GM13976 (cell line): Measurements from ENCODE around the gene RPE65.

ENCODE experiments used
- DNase-seq: peaks from one replicate; pipeline ENCODE4 v3.0.0; 2012; ENCODE audit warnings: low spot score
- CTCF ChIP-seq: IDR thresholded peaks from 2 replicates; pipeline ENCODE4 v1.5.1; 2012; ENCODE audit warnings: borderline replicate concordance, mild to moderate bottlenecking; ENCODE audit not compliant: insufficient read depth; ENCODE audit errors: extremely low read depth, missing control alignments, control extremely low read depth
- in situ Hi-C: fragments of 300-500 bp; cut with MboI; formaldehyde crosslinking; loops from one replicate; pipeline ENCODE4 v1.12.0; 2022; ENCODE audit warnings: low sequenced_read_pairs, mixed read lengths, inconsistent platforms; ENCODE audit not compliant: unreplicated experiment

Gene RPE65

DNA sequence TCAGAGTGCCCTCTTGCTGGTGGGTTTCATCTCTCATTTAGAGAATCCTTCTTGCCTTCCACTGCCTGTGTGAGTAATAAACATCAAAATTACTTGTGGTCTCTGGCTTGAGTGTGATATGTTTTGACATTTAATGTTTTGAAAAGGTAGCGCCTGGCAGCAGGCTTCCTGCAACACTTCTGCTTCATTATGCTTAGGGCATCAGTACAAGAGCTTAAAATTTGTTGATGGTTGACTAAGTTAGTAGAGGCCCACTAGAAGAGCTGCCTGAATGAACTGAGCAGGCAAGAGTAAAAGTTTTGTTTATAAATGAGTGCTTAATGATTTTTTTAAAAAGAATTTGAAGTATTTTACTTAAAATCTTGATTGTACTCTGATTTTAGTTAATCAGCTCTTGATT, 6.4 kb upstream of the RPE65 start:
- in situ Hi-C loops: no loop called here

GRCh38 chr1:68454534-68454933, 4.8 kb upstream of the RPE65 start:
- in situ Hi-C loops: no loop called here
- no peak for DNase-seq
- TF ChIP-seq CTCF: no peak

More for the DNA sequence above, 6.4 kb upstream of the RPE65 start:
- no peak for TF ChIP-seq CTCF
- DNase-seq: no peak

GRCh38 chr1:68453060-68453670, 3.4 kb upstream of the RPE65 start:
- in situ Hi-C loops: no loop called here
- no peak for DNase-seq
- no peak for TF ChIP-seq CTCF

DNA sequence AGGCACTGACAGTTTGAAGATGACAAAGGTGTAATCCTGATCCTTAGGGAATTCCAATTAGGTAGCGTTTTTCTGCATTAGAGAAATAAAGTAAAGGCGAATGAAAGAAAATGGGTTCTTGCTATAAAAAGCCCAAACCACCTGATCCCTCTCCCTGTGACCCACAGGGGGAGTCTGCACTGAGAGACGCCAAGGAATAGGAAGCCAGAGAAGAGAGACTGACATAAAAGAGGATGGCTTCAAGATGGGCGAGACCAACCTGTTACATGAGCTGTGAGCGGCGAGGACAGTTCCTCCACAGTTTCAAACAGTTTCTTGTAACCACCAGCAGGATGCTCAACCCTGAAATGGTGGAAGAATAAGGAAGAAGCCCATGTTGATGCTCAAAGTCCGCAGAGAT, 1.4 kb downstream of the RPE65 start:
- TF ChIP-seq CTCF: no peak
- in situ Hi-C loops: no loop called here

GRCh38 chr1:68445709-68446108, 4.0 kb downstream of the RPE65 start:
- no peak for TF ChIP-seq CTCF
- DNase-seq: no peak
- in situ Hi-C loops: no loop called here

More for the DNA sequence above, 1.4 kb downstream of the RPE65 start:
- no peak for DNase-seq

- in situ Hi-C loops: no loop called here
- TF ChIP-seq CTCF: peak; percentile 57
Measured at GRCh38 chr1:68442822-68443556, 6.8 kb downstream of the RPE65 start.

GRCh38 chr1:68442006-68442405, 7.7 kb downstream of the RPE65 start:
- in situ Hi-C loops: no loop called here
- TF ChIP-seq CTCF: no peak
- no peak for DNase-seq

More at GRCh38 chr1:68442822-68443556, 6.8 kb downstream of the RPE65 start:
- peak; percentile 39 for DNase-seq
